Ovary (tissue), 9 donors: ENCODE results near the gene TMEM221. TPM values are rescaled to one million over a fixed set of nuclear protein-coding genes. Genes with fewer than 3 reads are reported as not detected.

Experiments used
- DNase-seq, 5 donors: peaks; one replicate each; pipeline ENCODE4 v3.0.0-alpha.2; 2019 to 2020
- H3K27ac ChIP-seq, 2 donors: fragments of 200-600 bp; one replicate each; pipeline versions ENCODE4 v1.5.1 to v1.8.0; 2019 to 2022
- H3K27me3 ChIP-seq: fragments of 200-600 bp; one replicate; pipeline ENCODE4 v1.8.0; 2022
- H3K36me3 ChIP-seq: fragments of 200-600 bp; sonication (generic); one replicate; pipeline ENCODE4 v1.5.1; 2019
- H3K4me1 ChIP-seq: one replicate; pipeline ENCODE4 v1.8.1; 2013; ENCODE audit warnings: mild to moderate bottlenecking, moderate library complexity; ENCODE audit not compliant: insufficient read depth
- H3K4me3 ChIP-seq: fragments of 200-600 bp; sonication (generic); one replicate; pipeline ENCODE4 v1.5.1; 2017
- H3K9me3 ChIP-seq, 2 donors: fragments of 200-600 bp in 1 of 2; sonication (generic) in 1 of 2; one replicate each; pipeline versions ENCODE4 v1.5.1 to v1.8.1; 2013 to 2019; ENCODE audit warnings: mild to moderate bottlenecking in 1 of 2, moderate library complexity in 1 of 2
- CTCF ChIP-seq, 3 donors: fragments of 450-650 bp in 2 of 3; fragments of 200-600 bp in 1 of 3; IDR thresholded peaks; one replicate each; pipeline versions ENCODE4 v1.5.1 to v1.8.0; 2016 to 2022; ENCODE audit warnings: antibody characterized with exemption in 3 of 3, mild to moderate bottlenecking in 1 of 3
- EP300 ChIP-seq: sonication (generic); formaldehyde crosslinking; IDR thresholded peaks from one replicate; pipeline ENCODE4 v1.6.1; 2017; ENCODE audit warnings: antibody characterized with exemption
- POLR2A ChIP-seq: fragments of 450-650 bp; IDR thresholded peaks from one replicate; pipeline ENCODE4 v1.6.1; 2017; ENCODE audit warnings: antibody characterized with exemption, mild to moderate bottlenecking, moderate library complexity
- WGBS, 3 donors: extraction: QIAGEN DNeasy Blood & Tissue Kit in 1 of 3; methylation state at CpG; one replicate each; pipeline versions ENCODE4 v1.1.5 to v1.1.7; 2013 to 2017; 5-methylcytosine and 5-hydroxymethylcytosine counted together
- intact Hi-C, 4 donors: fragments of 100-400 bp; cut with DNase I; formaldehyde crosslinking; loops; one replicate each; pipeline versions ENCODE4 v1.11.0 to v1.15.1; 2022 to 2023
- polyA plus RNA-seq, 2 donors: library from polyadenylated mRNA; stranded (reverse); fragments of 200-250 nt in 1 of 2; fragments of 350-450 nt in 1 of 2; fragmentation: Illumina TruSeq in 1 of 2; extraction: RNeasy Lipid Tissue Mini Kit (QIAGEN cat#74804) in 1 of 2; gene quantifications; one replicate each; pipeline ENCODE4 v1.2.3, GENCODE V29; 2013 to 2014
- total RNA-seq, 7 donors: library from RNA; depleted of rRNA in 2 of 7; stranded (reverse); fragments of >200 nt in 2 of 7; fragmentation: NEBNext Ultra II Directional in 3 of 7; extraction: Animal tissue kit (Norgen Biotek cat#: 25700) in 3 of 7; gene quantifications; one replicate each; pipeline versions ENCODE4 v1.1.0 to v1.2.4, GENCODE V29; 2016 to 2023
- donor health status: DM: no; HTN: no; CAD: no; lungs with moderate emphysema.
- donor health status: DM: no; HTN: no; CAD: no.
- donor health status: Bipolar disorder and iron deficiency.
- donor health status: DM: yes; HTN: yes; CAD: no.
- donor health status: DM: no; HTN: no; CAD: no.
- donor health status: DM: yes; HTN: yes; CAD: no.

The TMEM221 gene
- total and polyA plus RNA-seq, 9 donors, result 1.4 to 14.1 (median 6.5) TPM

DNA sequence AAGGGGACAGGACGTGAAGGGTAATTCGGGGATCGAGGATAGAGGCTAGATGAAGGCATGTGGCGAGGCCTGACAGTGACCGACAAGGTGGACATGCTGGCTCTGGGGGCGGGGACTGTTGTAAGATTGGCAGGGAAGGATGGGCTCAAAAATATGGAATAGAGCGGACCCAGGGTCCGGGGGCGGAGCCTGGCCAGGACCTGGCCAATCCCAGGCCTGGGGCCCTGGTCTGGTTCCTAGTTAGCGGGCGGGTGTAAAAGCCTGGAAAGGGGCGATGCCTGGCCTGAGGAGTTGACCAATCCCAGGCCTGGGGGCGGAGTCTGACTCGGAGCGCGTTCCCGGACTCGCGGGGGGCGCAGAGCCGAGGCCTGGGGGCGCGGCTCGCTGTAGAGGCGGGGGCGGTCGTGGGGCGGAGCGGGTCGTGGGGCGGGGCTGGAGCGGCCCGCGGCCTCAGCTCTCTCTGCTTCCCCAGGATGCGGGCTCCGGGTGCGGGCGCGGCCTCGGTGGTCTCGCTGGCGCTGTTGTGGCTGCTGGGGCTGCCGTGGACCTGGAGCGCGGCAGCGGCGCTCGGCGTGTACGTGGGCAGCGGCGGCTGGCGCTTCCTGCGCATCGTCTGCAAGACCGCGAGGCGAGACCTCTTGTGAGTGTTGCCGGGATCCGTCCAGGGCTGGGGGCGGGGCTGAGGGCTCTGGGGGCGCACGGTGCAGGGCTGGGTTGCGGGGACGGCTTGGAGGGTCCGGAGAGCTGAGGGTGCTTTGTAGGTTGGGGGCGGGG is 21.8 kb upstream of the TMEM221 start, which contains the start of gene SLC27A1:
Gene SLC27A1 (plus strand): TSS at position 457 of the 774 bp plus-strand sequence. CDS start 17 bp downstream, at position 474.
- H3K4me1 ChIP-seq, result peaks cover 14% of the 10 kb centered on the region
- TF ChIP-seq POLR2A (peak; percentile 44), CTCF (IDR thresholded peaks at IDR 0.05) (no peak)
- H3K9me3 ChIP-seq, result no peaks in the 10 kb centered on the region
- WGBS, 3 donors, result 0 to 1% (median 1%) methylated on average over 41 to 67 of the region's 67 CpGs
- intact Hi-C loops, result loop anchor here in 2 of 4 donors (5.0 kb wide), 1 partner anchor 42 kb away; the partner anchor contains the start of gene PGLS (in 2 of the 2)
- no peaks in the 10 kb centered on the region for H3K36me3 ChIP-seq
- no peaks in the 10 kb centered on the region for H3K27me3 ChIP-seq
- H3K27ac ChIP-seq, result peak within 1 kb of the TSS; percentile 83 to 86
- DNase-seq, result peak; percentile 99
- peak within 1 kb of the TSS; percentile 90 for H3K4me3 ChIP-seq

DNA sequence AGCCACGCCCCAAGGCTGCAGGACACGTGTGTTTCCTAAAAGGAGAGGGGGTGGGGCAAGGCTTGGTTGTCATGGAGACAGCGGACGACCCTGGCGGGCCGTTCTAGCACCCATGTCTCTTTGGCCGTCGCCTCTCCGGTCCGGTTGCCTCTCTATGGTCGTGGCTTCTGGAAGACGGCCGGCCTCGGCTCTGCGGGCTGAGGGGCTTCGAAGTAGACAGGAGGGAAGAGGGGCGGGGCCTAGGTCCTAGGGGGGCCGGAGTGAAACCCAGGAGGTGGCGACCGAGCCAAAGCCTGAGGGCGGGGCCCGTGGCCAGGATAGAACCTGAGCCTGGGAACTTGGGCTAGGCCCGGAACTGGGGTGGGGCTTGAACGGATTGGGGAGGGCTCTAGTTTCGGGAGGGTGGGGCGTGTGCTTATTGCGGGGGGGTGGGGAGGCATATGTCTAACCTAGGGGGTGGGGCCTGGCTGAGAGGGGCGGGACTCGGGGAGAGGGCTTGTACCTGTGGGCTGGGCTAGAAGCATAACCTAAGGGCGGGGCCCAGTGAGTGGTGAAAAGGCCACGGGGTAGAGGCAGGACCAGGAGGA is 21.1 kb upstream of the TMEM221 start:
- peak overlapping the region; percentile 90 for H3K4me3 ChIP-seq
- H3K27me3 ChIP-seq, result no peaks in the 10 kb centered on the region
- 0 to 1% (median 1%) methylated on average over 27 to 31 of the region's 31 CpGs for WGBS, 3 donors
- no peaks in the 10 kb centered on the region for H3K9me3 ChIP-seq
- peak; percentile 43 for TF ChIP-seq POLR2A
- TF ChIP-seq CTCF (IDR thresholded peaks at IDR 0.05), result no peak
- TF ChIP-seq EP300, result peak; percentile 15
- H3K36me3 ChIP-seq, result no peaks in the 10 kb centered on the region
- intact Hi-C loops, result loop anchor here (5.0 to 10.0 kb wide), 6 partner anchors 43 to 125 kb away; partner anchors contain the start of genes CCDC194 (in 3 of the 4), PGLS (in 2 of the 4) and MVB12A (in 1 of the 4)
- peaks cover 12% of the 10 kb centered on the region for H3K4me1 ChIP-seq
- peak; percentile 98 to 99 (median 99) for DNase-seq
- H3K27ac ChIP-seq, result peak overlapping the region; percentile 83 to 86

DNA sequence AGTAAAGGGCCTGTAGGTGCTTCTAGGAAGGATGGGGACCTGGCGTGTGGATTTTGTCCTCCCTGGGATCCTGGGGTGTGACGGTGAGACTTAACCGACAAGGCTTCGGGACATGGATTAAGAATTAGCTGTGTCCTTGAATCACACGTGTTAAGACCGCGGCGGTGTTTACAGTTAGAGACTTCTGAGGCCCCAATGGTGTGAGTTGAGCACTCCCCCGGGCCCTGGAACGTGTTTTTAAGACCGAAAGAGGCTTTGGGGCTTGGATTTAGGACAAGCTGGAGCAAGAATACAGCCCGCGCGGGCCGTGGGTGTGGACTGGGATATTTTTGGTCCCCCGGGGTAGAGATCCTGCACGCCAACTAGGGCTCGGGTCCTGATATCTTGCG is 20.6 kb upstream of the TMEM221 start:
- H3K4me1 ChIP-seq, result peaks cover 12% of the 10 kb centered on the region

More for the DNA sequence above, 20.6 kb upstream of the TMEM221 start:
- peak in 1 of 3 donors; percentile 13 for TF ChIP-seq CTCF (IDR thresholded peaks at IDR 0.05)
- no peak for TF ChIP-seq EP300
- TF ChIP-seq POLR2A, result peak; percentile 23
- Histone ChIP-seq H3K27me3 (no peaks in the 10 kb centered on the region), H3K9me3 (no peaks in the 10 kb centered on the region), H3K4me3 (peak overlapping the region; percentile 90), H3K36me3 (no peaks in the 10 kb centered on the region), H3K27ac (peak overlapping the region; percentile 83 to 86)
- intact Hi-C loops, result loop anchor here (5.0 to 10.0 kb wide), 5 partner anchors 47 to 124 kb away; partner anchors contain the start of genes CCDC194 (in 3 of the 4) and MVB12A (in 1 of the 4)
- 0 to 4% (median 1%) methylated on average over 19 of the region's 19 CpGs for WGBS, 3 donors
- DNase-seq, result no peak
